Transverse colon (tissue), 4 donors: Measurements from ENCODE around the gene FGGY. TPM values are rescaled to one million over a fixed set of nuclear protein-coding genes. Genes with fewer than 3 reads are reported as not detected.

Experiments
- DNase-seq: peaks from one replicate; pipeline ENCODE4 v3.0.0-alpha.2; 2019
- H3K27ac ChIP-seq, 4 donors: fragments of 200-600 bp; sonication (generic); 2 replicates each; pipeline ENCODE4 v1.5.1; 2016 to 2018; ENCODE audit warnings: inconsistent platforms in 4 of 4
- H3K27me3 ChIP-seq: fragments of 200-600 bp; sonication (generic); 2 replicates; pipeline ENCODE4 v1.5.1; 2017; ENCODE audit warnings: inconsistent platforms
- H3K36me3 ChIP-seq, 4 donors: fragments of 200-600 bp; sonication (generic); 2 replicates each; pipeline ENCODE4 v1.5.1; 2017 to 2019; ENCODE audit warnings: inconsistent platforms in 4 of 4
- H3K4me1 ChIP-seq, 4 donors: fragments of 200-600 bp; sonication (generic); 2 replicates each; pipeline ENCODE4 v1.5.1; 2017 to 2020; ENCODE audit warnings: inconsistent platforms in 4 of 4
- H3K4me3 ChIP-seq, 4 donors: fragments of 200-600 bp; sonication (generic); 1 replicate in 1 of 4; 2 replicates in 3 of 4; pipeline versions ENCODE4 v1.5.1 to v1.6.1; 2017 to 2019; ENCODE audit warnings: inconsistent platforms in 4 of 4
- H3K9me3 ChIP-seq, 2 donors: fragments of 200-600 bp; sonication (generic); 2 replicates each; pipeline ENCODE4 v1.5.1; 2017 to 2019; ENCODE audit warnings: inconsistent platforms in 2 of 2
- EP300 ChIP-seq: sonication (generic); formaldehyde crosslinking; IDR thresholded peaks from one replicate; pipeline ENCODE4 v1.6.1; 2017; ENCODE audit warnings: antibody characterized with exemption, low read depth
- POLR2A ChIP-seq: fragments of 450-650 bp; IDR thresholded peaks from one replicate; pipeline ENCODE4 v1.6.1; 2016; ENCODE audit warnings: antibody characterized with exemption, mild to moderate bottlenecking, moderate library complexity
- POLR2AphosphoS5 ChIP-seq, 3 donors: sonication (generic); formaldehyde crosslinking; IDR thresholded peaks; one replicate each; pipeline ENCODE4 v1.6.1; 2016; ENCODE audit warnings: antibody characterized with exemption in 3 of 3
- WGBS, 2 donors: methylation state at CpG; one replicate each; pipeline ENCODE4 v1.1.5; 2018; ENCODE audit warnings: low coverage in 1 of 2; 5-methylcytosine and 5-hydroxymethylcytosine counted together
- in situ Hi-C, 4 donors: fragments of 200-750 bp; cut with MboI; loops; one replicate each; pipeline versions ENCODE4 v1.15.0 to v1.15.1; 2017; ENCODE audit warnings: low sequenced_read_pairs in 3 of 4, low pct_ligation_motif_present in 1 of 4, low pct_unique_long_range_greater_than_20kb in 1 of 4
- intact Hi-C: fragments of 100-400 bp; cut with DNase I; formaldehyde crosslinking; loops from one replicate; pipeline ENCODE4 v1.15.1; 2023; ENCODE audit warnings: low total_unique reads
- total RNA-seq, 4 donors: library from RNA; depleted of rRNA; stranded (reverse); fragments of >200 nt; gene quantifications; one replicate each; pipeline ENCODE4 v1.1.0, GENCODE V29; 2016
- TF ChIP-seq, protein P1 (sequence below), 5 experiments: fragments of 200-600 bp in 3 of 5; fragments of 450-650 bp in 2 of 5; sonication (generic) in 3 of 5; IDR thresholded peaks; 1 replicate in 2 of 5; 2 replicates in 3 of 5; pipeline ENCODE4 v1.5.1; 2016 to 2017; ENCODE audit warnings: antibody characterized with exemption in 5 of 5, inconsistent platforms in 3 of 5, mild to moderate bottlenecking in 2 of 5, moderate library complexity in 1 of 5

Gene FGGY
- total RNA-seq, 4 donors from 2014 or later: 18.2 to 97.7 (median 27.1) TPM

DNA sequence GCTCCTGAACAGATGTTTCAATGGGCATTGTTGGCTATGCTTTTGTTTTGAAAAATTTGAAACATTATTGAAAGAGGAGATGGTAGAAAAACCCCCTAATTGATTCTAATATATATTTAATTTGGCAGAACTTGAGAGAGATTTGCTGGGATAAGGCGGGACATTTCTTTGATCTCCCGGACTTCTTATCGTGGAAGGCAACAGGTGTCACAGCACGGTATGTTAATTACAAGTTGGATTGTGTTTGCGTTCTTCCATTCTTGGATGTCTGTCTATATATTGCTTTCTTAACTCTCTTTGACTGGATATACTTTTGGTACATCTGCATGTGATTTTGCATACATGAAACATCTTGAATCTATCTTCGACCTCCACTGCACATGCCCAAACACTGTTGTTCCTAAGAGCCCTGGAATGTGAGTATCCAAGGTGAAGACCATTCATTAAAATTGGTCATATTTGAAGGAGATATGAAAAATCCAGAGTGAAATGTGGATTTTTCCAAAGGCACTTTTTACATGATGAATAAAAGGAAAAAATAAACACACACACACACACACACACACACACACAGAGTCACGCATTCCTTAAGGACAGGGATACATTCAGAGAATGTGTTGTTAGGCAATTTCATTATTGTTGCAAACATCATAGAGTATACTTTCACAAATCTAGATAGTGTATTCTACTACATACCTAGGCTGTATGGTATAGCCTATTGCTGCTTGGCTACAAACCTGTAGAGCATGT lies 81.9 kb downstream of the FGGY start:
- H3K27ac ChIP-seq: no peak overlapping the region
- 51 to 80% methylated on average over 6 to 7 of the region's 7 CpGs for WGBS, 2 donors
- H3K27me3 ChIP-seq: no peaks in the 10 kb centered on the region
- H3K36me3 ChIP-seq: no peaks in the 10 kb centered on the region
- no peaks in the 10 kb centered on the region for H3K9me3 ChIP-seq
- in situ Hi-C loops: no loop called here
- no peak for DNase-seq
- TF ChIP-seq POLR2A (no peak), POLR2AphosphoS5 (IDR thresholded peaks at IDR 0.05) (no peak), EP300 (no peak)
- TF ChIP-seq, protein P1, sequence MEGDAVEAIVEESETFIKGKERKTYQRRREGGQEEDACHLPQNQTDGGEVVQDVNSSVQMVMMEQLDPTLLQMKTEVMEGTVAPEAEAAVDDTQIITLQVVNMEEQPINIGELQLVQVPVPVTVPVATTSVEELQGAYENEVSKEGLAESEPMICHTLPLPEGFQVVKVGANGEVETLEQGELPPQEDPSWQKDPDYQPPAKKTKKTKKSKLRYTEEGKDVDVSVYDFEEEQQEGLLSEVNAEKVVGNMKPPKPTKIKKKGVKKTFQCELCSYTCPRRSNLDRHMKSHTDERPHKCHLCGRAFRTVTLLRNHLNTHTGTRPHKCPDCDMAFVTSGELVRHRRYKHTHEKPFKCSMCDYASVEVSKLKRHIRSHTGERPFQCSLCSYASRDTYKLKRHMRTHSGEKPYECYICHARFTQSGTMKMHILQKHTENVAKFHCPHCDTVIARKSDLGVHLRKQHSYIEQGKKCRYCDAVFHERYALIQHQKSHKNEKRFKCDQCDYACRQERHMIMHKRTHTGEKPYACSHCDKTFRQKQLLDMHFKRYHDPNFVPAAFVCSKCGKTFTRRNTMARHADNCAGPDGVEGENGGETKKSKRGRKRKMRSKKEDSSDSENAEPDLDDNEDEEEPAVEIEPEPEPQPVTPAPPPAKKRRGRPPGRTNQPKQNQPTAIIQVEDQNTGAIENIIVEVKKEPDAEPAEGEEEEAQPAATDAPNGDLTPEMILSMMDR (IDR thresholded peaks at IDR 0.05): no peak
- H3K4me3 ChIP-seq: no peak overlapping the region
- intact Hi-C loops: no loop called here
- H3K4me1 ChIP-seq: no peaks in the 10 kb centered on the region

DNA sequence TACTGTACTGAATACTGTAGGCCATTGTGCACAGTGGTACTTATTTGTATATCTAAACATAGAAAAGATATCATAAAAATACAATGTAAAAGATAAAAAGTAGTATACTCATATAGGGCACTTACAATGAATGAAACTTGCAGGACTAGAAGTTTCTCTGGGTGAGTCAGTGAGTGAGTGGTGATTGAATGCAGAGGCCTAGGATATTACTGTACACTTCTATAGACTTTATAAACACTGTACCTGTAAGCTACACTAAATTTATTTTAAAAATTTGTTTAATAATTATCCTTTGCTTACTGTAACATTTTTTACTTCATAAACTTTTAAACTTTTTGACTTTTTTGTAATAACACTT lies 82.5 kb downstream of the FGGY start:
- Histone ChIP-seq H3K4me1 (no peaks in the 10 kb centered on the region), H3K9me3 (no peaks in the 10 kb centered on the region), H3K36me3 (no peaks in the 10 kb centered on the region), H3K27me3 (no peaks in the 10 kb centered on the region), H3K4me3 (no peak overlapping the region), H3K27ac (no peak overlapping the region)
- intact Hi-C loops: no loop called here
- in situ Hi-C loops: no loop called here
- TF ChIP-seq POLR2AphosphoS5 (IDR thresholded peaks at IDR 0.05) (no peak), EP300 (no peak), POLR2A (no peak)
- TF ChIP-seq, protein P1 (IDR thresholded peaks at IDR 0.05): no peak
- no peak for DNase-seq

DNA sequence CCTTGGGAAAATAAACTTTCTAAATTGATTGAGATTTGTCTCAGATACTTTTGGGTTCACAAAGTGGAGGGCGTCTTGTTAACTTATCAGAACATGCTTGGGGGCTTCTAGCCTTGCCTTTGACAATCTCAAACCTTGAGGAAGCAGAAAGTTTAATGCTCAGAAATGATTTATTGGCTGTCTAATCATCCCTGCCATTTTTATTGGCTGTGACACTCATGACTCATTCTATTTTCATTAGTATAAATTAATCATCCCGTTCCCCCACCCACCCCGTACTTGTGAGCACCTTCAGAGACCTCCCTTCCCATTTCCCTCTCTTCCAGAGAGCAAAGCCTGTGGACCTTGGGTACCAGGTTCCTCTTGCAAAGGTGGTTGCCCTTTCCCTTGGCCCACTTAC lies 87.1 kb downstream of the FGGY start:
- WGBS, 2 donors: 76 to 84% methylated on average over 2 to 3 of the region's 3 CpGs
- H3K4me1 ChIP-seq: no peaks in the 10 kb centered on the region
- intact Hi-C loops: no loop called here
- no peak overlapping the region for H3K4me3 ChIP-seq
- no peaks in the 10 kb centered on the region for H3K36me3 ChIP-seq
- DNase-seq: no peak
- H3K9me3 ChIP-seq: no peaks in the 10 kb centered on the region
- H3K27ac ChIP-seq: no peak overlapping the region
- in situ Hi-C loops: no loop called here
- H3K27me3 ChIP-seq: no peaks in the 10 kb centered on the region
- TF ChIP-seq, protein P1 (IDR thresholded peaks at IDR 0.05): no peak
- TF ChIP-seq EP300 (no peak), POLR2A (no peak), POLR2AphosphoS5 (IDR thresholded peaks at IDR 0.05) (no peak)

DNA sequence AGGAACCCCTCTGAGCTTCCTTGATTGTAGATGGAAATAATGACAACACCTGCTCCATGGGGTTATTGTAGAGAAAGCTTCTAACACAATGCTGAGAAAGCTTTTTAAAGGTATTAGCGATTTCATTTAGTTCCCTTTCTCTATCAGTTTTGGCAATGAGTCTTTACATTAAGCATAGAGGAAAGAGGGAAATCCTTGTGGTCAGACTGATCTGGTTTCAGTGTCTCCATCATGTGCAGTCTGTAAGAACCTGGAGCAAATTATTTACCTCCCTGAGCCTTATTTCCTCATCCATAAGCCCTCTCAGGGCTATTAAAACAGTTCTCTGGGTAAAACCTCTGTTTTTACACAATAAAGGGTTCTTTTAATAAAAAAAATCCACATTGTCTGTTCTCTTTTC lies 87.5 kb downstream of the FGGY start:
- Histone ChIP-seq H3K36me3 (no peaks in the 10 kb centered on the region), H3K4me3 (no peak overlapping the region), H3K9me3 (no peaks in the 10 kb centered on the region), H3K27me3 (no peaks in the 10 kb centered on the region), H3K27ac (no peak overlapping the region), H3K4me1 (no peaks in the 10 kb centered on the region)
- intact Hi-C loops: no loop called here
- TF ChIP-seq POLR2AphosphoS5 (IDR thresholded peaks at IDR 0.05): no peak
- TF ChIP-seq EP300: no peak
- TF ChIP-seq POLR2A: no peak
- TF ChIP-seq, protein P1 (IDR thresholded peaks at IDR 0.05): no peak
- in situ Hi-C loops: no loop called here
- no peak for DNase-seq
- WGBS, 2 donors: 68 to 70% methylated on average over 1 of the region's 1 CpG
